Measurements from ENCODE around the gene TCEANC2.

DNA sequence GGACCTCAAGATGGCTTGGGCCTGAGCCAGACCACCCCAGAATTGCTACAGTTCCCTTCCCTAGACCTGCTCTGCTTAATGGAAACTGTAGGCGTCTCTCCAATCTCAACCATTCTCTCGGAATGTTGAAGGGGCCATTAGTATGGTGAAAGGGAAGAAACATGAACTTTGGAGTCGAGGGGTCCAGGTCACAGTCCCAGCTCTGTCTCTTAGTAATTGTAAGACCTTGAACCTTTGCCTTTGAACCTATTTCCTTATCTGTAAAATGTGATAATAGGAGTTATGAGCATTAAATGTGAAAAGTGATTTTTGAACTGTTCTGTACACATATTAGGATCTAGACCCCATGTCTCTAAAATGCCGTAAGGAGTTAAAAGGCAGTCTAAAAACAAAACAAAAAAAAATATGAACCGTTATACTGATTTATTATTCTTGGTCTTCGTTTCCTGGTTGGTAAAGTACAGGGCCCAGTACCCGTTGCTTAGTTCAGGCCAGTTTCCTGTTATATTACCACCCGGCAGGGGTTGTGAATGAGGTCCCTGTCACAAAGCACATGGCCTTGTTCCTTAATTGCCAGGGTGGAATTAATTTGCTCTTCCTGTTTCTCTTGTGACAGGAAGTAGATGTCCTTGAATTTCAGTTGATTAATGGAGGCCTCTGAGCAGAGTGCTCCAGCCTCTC lies 42.3 kb downstream of the TCEANC2 start:
- TF ChIP-seq, protein P1, sequence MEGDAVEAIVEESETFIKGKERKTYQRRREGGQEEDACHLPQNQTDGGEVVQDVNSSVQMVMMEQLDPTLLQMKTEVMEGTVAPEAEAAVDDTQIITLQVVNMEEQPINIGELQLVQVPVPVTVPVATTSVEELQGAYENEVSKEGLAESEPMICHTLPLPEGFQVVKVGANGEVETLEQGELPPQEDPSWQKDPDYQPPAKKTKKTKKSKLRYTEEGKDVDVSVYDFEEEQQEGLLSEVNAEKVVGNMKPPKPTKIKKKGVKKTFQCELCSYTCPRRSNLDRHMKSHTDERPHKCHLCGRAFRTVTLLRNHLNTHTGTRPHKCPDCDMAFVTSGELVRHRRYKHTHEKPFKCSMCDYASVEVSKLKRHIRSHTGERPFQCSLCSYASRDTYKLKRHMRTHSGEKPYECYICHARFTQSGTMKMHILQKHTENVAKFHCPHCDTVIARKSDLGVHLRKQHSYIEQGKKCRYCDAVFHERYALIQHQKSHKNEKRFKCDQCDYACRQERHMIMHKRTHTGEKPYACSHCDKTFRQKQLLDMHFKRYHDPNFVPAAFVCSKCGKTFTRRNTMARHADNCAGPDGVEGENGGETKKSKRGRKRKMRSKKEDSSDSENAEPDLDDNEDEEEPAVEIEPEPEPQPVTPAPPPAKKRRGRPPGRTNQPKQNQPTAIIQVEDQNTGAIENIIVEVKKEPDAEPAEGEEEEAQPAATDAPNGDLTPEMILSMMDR (IDR thresholded peaks at IDR 0.05; ENCODE audit: low read depth, low read length, poor library complexity, severe bottlenecking) = no peak
- no peak for TF ChIP-seq EZH2phosphoT487 (IDR thresholded peaks at IDR 0.05; ENCODE audit: borderline replicate concordance, low read length)

Data from DOHH2 (cell line).